Kidney (tissue), 14 donors: ENCODE data around the gene GALNT5. TPM values are rescaled to one million over a fixed set of nuclear protein-coding genes. Genes with fewer than 3 reads are reported as not detected.

ENCODE experiments used
- DNase-seq, 5 donors: peaks; one replicate each; pipeline ENCODE4 v3.0.0-alpha.2; 2013 to 2020
- FAIRE-seq: peaks from 2 replicates; lab custom pipeline; 2012; peaks lifted over from hg19 to GRCh38; lab: Jason Lieb, UNC
- H3K27ac ChIP-seq, 2 donors: one replicate each; pipeline ENCODE4 v1.7.0; 2013; ENCODE audit warnings: low read depth in 2 of 2, low read length in 2 of 2, inconsistent platforms in 1 of 2
- H3K27me3 ChIP-seq: one replicate; pipeline ENCODE4 v1.7.1; 2013; ENCODE audit warnings: low read length, inconsistent platforms; ENCODE audit not compliant: control insufficient read depth, insufficient read depth
- H3K36me3 ChIP-seq, 3 donors: one replicate each; pipeline versions ENCODE4 v1.7.0 to v1.7.1; 2013; ENCODE audit warnings: low read length in 3 of 3, control low read depth in 1 of 3, inconsistent platforms in 1 of 3; ENCODE audit not compliant: insufficient read depth in 3 of 3, control insufficient read depth in 2 of 3
- H3K4me1 ChIP-seq, 3 donors: one replicate each; pipeline versions ENCODE4 v1.7.0 to v1.7.1; 2013; ENCODE audit warnings: low read length in 3 of 3, inconsistent platforms in 1 of 3, low read depth in 1 of 3; ENCODE audit not compliant: control insufficient read depth in 2 of 3, insufficient read depth in 2 of 3
- H3K4me3 ChIP-seq, 3 donors: one replicate each; pipeline versions ENCODE4 v1.7.0 to v1.8.1; 2013; ENCODE audit warnings: low read length in 3 of 3, control low read depth in 1 of 3, inconsistent platforms in 1 of 3
- H3K9ac ChIP-seq, 3 donors: one replicate each; pipeline versions ENCODE4 v1.7.0 to v1.7.1; 2013; ENCODE audit warnings: low read length in 3 of 3, control low read depth in 1 of 3, inconsistent platforms in 1 of 3
- H3K9me3 ChIP-seq, 3 donors: one replicate each; pipeline versions ENCODE4 v1.7.0 to v1.7.1; 2013; ENCODE audit warnings: low read length in 3 of 3, control low read depth in 1 of 3, inconsistent platforms in 1 of 3; ENCODE audit not compliant: control insufficient read depth in 2 of 3, insufficient read depth in 1 of 3
- intact Hi-C: fragments of 100-400 bp; cut with DNase I; formaldehyde crosslinking; loops from one replicate; pipeline ENCODE4 v1.11.1; 2022
- polyA plus RNA-seq: library from polyadenylated mRNA; stranded (reverse); fragments of 350-450 nt; fragmentation: Illumina TruSeq; extraction: RNeasy Lipid Tissue Mini Kit (QIAGEN cat#74804); gene quantifications from one replicate; pipeline ENCODE4 v1.2.3, GENCODE V29; 2014; ENCODE audit warnings: low read depth, low replicate concordance; ENCODE audit not compliant: insufficient read depth
- total RNA-seq: library from RNA; stranded (reverse); fragmentation: NEBNext Ultra II Directional; extraction: Animal tissue kit (Norgen Biotek cat#: 25700); gene quantifications from one replicate; pipeline ENCODE4 v1.2.1, GENCODE V29; 2021
- TF ChIP-seq, protein P1 (sequence below): IDR thresholded peaks from 3 replicates; pipeline ENCODE4 v1.5.1; 2012; ENCODE audit warnings: mild to moderate bottlenecking, moderate library complexity, borderline replicate concordance; ENCODE audit not compliant: insufficient read depth; ENCODE audit errors: extremely low read depth
- donor health status: control.
- donor health status: control.
- donor health status: control.
- donor health status: control.
- donor health status: control.
- donor health status: DM: yes; HTN: yes; CAD: no.
- donor health status: Normal renal cell carcinoma (clear cell type).

Gene GALNT5
- total and polyA plus RNA-seq, 2 donors from 2014 or later, result 0.06 to 0.47 TPM

DNA sequence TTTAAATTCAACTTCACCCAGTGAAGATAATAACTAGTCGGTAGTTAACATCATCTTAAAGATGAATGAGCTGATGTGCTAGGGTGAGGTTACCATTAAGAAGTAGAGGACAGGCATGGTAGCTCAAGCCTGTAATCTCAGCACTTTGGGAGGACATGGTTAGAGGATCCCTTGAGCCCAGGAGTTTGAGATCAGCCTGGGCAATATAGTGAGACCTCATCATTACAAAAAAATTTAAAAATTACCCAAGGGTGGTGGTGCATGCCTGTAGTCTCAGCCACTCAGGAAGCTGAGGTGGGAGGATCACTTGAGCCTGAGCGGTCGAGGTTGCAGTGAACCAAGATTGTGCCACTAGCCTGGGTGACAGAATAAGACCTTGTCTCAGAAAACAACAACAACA, 4.7 kb downstream of the GALNT5 start:
- FAIRE-seq (no peak), DNase-seq (no peak)
- no peak overlapping the region for H3K4me3 ChIP-seq
- no peaks in the 10 kb centered on the region for H3K9me3 ChIP-seq
- no peak overlapping the region for H3K27ac ChIP-seq
- TF ChIP-seq, protein P1, sequence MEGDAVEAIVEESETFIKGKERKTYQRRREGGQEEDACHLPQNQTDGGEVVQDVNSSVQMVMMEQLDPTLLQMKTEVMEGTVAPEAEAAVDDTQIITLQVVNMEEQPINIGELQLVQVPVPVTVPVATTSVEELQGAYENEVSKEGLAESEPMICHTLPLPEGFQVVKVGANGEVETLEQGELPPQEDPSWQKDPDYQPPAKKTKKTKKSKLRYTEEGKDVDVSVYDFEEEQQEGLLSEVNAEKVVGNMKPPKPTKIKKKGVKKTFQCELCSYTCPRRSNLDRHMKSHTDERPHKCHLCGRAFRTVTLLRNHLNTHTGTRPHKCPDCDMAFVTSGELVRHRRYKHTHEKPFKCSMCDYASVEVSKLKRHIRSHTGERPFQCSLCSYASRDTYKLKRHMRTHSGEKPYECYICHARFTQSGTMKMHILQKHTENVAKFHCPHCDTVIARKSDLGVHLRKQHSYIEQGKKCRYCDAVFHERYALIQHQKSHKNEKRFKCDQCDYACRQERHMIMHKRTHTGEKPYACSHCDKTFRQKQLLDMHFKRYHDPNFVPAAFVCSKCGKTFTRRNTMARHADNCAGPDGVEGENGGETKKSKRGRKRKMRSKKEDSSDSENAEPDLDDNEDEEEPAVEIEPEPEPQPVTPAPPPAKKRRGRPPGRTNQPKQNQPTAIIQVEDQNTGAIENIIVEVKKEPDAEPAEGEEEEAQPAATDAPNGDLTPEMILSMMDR, result no peak
- H3K4me1 ChIP-seq, result peaks cover 2 to 6% (median 5%) of the 10 kb centered on the region in 3 donors
- no peaks in the 10 kb centered on the region for H3K36me3 ChIP-seq
- intact Hi-C loops, result no loop called here
- no peaks in the 10 kb centered on the region for H3K27me3 ChIP-seq
- no peak overlapping the region for H3K9ac ChIP-seq

DNA sequence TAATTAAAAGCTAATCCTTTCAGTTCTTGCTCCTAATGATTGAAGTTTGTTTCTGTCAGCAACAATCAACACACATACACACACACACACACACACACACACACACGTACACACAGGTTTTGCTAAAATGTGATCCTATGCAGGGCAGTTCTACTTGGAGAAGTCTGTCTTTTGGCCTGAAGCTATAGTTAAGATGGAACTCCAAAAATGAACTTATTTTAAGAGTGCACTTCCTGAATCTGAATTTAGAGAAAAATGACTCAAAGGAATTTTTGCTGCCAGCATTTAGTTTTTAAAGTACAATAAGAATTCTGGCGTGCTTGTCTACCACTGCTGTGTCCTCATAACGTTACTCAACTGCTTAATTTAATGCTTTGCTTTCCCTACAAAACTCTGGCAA, 6.6 kb downstream of the GALNT5 start:
- TF ChIP-seq, protein P1, result no peak
- Histone ChIP-seq H3K36me3 (no peaks in the 10 kb centered on the region), H3K9ac (no peak overlapping the region), H3K27ac (no peak overlapping the region), H3K4me3 (no peak overlapping the region), H3K9me3 (no peaks in the 10 kb centered on the region), H3K4me1 (no peaks in the 10 kb centered on the region), H3K27me3 (no peaks in the 10 kb centered on the region)
- FAIRE-seq, result no peak
- no peak for DNase-seq
- intact Hi-C loops, result no loop called here

DNA sequence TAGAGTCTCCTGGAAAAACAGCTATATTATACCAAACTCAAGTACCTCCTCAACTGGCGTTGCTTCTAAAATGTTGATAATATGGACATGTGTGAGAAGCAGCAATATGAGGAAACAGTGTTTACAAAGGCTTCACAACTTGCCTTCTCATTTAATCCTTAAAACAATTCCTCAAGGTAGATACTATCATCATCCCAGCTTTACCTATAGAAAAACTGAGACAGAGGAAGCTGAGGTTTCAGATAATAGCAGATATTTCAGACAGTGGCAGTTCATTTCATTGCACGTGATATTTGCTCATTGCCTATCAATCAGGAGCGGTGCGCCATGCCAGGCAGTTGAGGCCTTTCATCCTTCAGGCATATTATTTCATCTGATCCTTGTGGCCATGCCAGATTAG, 8.3 kb downstream of the GALNT5 start:
- no peak overlapping the region for H3K4me3 ChIP-seq
- intact Hi-C loops, result no loop called here
- no peak overlapping the region for H3K27ac ChIP-seq
- no peaks in the 10 kb centered on the region for H3K27me3 ChIP-seq
- H3K4me1 ChIP-seq, result no peaks in the 10 kb centered on the region
- TF ChIP-seq, protein P1, result no peak
- FAIRE-seq (no peak), DNase-seq (no peak)
- H3K36me3 ChIP-seq, result no peaks in the 10 kb centered on the region
- no peaks in the 10 kb centered on the region for H3K9me3 ChIP-seq
- no peak overlapping the region for H3K9ac ChIP-seq

DNA sequence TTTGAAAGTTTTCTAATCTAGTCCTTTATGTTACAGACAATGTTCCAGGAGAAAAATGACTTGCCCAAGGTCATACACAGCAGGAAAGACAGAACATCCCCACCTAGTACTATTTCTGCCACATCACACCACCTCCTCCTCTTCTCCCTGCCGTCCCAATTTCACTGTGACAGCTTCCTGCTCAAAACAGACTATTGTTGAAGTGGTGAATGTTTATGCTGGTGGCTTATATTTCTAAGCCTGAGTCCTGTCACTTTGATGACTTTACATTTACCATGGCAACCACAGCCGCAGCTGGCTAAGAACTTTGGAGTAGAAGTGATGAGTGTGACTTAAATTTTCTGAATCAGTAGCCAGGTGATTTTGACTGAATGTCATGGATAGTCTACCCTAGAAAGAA, 10.0 kb downstream of the GALNT5 start:
- no peak overlapping the region for H3K4me3 ChIP-seq
- no peaks in the 10 kb centered on the region for H3K27me3 ChIP-seq
- H3K36me3 ChIP-seq, result no peaks in the 10 kb centered on the region
- DNase-seq (no peak), FAIRE-seq (no peak)
- no peak overlapping the region for H3K27ac ChIP-seq
- TF ChIP-seq, protein P1, result no peak
- H3K9me3 ChIP-seq, result no peaks in the 10 kb centered on the region
- H3K4me1 ChIP-seq, result no peaks in the 10 kb centered on the region
- intact Hi-C loops, result no loop called here
- H3K9ac ChIP-seq, result no peak overlapping the region
